Kasumi-1 (cell line): ENCODE results near the gene USP48.

Experiments
- DNase-seq, 2 experiments: peaks; one replicate each; lab custom pipeline; 2025; lab: John Stamatoyannopoulos, UW

Gene USP48

DNA sequence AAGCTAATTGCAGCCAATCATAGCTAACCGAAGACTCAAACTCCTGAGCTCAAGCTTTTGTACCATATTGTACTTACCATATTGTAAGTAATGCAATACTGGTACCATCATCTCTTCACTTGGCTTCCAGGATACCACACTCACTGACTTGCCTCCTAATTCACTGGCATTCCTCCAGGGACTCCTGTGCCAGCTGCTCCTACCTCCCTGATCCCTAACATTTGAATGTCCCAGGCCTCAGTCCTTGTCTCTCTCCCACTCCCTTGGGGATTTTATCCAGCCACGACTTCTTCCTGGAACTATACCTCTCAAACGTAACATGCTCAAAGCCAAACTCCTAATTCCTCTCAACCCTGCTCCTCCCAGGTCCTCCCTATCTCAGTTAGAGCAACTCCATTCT lies 33.8 kb downstream of the USP48 start:
- no peak for DNase-seq

DNA sequence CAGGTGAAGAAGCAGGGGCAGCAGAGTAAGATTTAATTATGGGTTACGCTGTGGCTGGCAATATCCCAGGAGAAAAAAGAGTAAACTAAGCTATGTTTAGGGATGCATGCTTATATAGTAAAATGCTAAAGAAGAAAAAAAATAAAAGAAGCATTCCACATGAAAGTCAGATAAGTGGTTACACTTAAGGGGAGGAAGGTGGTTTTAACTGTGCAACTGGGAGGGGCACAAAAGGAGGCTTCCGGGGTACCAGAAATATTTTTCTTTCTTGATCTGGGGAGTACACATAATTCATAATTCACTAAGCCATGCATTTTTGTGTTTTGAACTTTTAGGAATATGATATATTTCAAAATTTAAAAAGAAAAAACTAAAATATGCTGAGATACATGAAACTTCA lies 39.5 kb downstream of the USP48 start:
- no peak for DNase-seq

DNA sequence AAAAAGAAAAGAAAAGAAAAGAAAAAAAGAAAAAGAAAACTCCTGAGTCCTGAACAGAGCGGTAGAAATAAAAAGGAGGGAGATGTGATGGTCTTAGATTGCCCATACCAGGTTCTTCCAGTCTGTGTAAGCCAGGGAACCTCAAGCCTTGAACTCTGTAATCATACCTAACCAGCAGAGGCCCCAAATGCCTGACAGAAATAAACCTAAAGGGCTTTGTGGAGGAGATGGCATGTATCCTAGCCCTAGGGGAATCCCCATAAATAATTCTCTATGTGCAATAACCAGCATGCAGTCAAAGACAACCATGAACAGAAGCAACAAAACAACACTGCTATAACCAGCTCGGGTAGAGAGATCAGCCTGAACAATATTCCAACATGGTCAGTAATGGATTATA lies 40.4 kb downstream of the USP48 start:
- DNase-seq, result no peak

DNA sequence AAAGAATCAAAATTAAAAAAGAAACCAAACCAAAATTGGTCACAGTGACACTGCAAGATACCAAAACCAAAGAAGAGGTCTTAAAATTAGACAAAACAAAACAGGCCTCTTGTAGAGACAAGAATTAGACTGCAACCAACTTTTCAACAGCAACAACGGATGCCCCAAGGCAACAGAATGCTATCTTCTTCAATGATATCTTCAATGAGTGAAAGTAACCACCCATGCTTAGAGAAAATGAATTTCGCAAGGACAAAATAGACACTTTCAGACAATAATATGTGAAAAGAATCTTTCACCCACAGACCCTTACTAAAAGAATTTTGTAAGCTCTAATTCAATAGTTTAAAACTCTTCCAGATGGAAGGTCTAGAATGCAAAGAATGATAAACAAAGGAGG lies 41.7 kb downstream of the USP48 start:
- no peak for DNase-seq

DNA sequence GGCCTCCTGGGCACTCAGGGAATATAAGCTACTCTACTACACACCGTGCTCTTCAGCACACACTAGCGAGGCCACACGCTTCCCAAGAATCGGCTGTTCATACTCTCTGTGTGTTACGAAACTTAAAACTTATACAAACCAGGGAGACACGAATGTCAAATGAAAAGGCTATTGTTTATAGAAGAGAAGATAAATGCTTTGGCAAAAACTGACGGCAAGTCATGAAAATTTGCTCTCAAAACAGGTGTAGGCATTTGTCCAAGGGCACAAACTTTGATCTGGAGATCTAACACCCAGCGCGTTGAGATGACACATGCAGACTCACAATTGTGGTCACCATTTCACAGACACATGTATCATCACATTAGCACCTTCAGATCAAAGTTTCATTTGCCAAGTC lies 46.1 kb downstream of the USP48 start:
- DNase-seq, result no peak

DNA sequence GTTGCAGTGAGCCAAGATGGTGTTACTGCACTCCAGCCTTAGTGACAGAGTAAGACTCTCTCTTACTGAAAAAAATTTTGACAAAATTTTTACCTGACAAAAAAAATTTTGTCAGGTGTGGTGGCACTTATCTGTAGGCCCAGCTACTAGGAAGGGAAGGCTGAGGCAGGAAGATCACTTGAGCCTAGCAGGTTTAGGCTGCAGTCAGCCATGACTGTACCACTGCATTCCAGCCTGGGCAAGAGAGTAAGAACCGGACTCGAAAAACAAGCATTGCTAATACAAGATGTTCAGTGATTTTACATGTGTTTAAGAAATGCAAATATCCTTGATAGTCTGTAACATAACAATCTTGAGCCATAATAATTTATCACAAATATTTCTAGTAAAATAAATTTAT lies 46.9 kb downstream of the USP48 start:
- DNase-seq, result no peak

DNA sequence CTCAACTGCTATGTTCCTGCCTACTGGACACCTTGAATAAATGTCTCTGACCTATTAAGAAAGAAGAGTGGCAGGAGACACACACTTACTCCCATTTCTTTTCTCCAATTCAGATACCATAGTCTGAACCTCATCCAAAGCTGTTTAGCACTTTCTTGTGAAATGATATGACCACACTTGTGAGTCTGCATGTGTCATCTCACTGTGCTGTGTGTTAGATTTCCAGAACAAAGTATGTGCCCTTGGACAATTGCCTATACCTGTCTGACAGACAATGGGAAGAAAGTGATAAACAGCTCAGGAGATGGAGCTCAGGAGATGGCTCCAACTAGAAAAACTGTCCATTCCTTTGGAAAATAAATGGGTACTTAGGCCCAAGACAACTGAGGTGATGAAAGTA lies 48.4 kb downstream of the USP48 start:
- no peak for DNase-seq

DNA sequence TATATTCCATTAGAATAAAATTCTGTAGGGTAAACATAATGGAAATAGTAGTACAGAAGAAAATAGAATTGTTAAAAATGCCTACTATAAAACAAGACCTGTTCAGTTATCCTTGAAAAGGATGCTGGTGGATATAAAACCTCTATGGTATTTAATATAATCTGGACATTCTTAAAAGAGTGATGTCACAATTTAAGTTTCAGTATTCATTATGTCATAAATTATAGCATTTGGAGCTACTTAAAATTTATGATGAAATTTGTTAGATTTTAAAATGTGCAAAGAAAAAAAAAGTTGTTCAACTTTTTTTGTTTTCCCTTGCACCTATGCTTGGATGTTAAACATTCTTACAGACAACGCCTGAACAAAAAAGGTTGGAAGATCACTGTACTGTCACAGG lies 50.3 kb downstream of the USP48 start:
- no peak for DNase-seq

DNA sequence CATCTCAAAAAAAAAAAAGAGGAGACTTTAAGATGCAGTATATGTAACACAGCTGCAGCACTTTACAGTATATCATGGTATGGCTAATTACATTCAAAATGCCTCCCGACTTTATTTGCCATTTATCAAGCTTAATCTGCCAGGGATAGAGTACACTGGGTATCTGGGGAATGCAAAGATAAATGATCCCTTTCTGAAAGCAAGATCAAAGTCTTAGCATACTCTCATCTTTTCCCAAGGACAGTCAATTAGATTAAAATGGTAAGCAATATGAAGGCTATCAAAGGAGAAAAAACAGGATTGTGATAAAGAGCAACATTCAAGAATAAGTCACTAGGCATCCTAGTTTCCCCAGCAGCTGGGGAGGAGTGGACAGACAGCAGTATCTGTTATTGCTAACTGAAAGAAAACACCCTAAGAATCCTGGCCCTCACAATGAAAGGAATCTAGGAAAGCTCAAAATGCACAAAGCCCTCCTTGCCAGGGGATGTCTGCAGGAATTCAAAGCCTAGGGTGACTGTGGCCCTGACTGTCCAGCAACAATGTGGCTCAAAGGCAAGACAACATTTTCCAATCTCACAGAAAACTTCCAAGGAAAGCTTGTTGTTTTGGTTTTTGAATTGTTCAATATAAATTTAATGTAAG lies 57.1 kb downstream of the USP48 start:
- no peak for DNase-seq

DNA sequence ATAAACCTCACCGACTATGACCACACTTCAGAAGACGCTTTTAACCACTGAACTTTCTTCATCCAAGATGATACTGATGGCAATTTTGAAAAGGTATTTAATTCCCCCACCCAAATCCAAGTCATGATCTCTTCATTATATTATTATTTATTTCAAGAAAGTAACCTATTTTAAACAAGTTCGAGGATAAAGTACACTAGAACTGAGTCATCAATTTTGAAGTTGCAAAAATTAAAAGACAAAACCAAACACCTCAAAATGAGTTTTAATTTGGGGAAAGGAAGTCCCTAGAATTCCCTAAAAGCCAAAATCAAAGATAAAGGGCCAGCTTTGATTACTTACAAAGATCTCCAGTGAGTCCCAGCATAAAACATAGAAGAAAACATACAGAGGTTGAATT lies 58.4 kb downstream of the USP48 start:
- DNase-seq, result no peak

DNA sequence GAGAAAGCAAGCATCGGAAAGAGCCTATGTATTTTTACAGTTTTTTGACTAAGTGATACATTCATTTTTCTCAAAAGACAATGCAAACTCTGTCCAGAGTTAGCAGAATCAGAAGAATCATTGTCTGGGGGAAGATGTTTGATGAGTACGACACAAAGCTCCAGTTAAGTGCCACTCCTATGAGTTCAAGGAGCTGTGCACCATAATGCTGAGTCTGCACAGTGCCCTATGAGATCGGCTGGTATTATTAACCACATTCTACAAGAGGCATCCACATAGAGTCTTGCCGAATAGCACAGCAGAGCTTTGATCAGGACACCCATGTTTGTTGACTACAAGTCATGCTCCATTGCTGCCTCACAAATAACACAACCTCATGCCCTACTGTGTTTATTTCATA lies 58.9 kb downstream of the USP48 start:
- no peak for DNase-seq

DNA sequence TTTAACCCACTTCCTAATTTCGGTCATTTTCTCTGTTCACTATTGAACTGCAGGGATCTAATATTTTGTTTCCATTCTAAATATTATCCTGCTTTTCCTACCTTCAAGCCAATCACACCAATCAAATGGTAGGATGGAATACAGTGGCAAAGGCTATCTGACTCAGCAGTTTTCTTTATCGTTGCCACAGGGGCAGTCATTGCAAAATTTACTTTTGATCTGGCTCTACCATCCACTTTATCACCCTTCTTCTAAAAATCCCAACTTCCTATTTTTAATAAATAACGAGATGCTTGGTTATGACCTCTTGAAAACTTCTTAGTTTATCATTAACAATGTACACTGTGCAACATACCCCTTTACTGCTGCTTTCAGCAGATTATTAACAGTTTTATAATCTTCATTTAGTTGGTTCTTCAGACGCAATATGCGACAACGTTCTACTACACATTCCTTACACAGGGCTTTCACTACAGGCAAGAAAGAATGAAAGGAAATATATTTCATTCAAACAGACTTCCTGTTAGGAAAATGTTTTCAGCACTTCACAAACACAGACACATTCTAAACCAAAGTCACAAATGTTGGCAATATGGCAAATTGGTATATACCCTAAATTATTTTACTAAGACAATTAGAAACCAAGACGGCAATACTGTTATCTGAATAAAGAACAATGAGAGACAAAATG lies 61.5 kb downstream of the USP48 start:
- DNase-seq, result no peak

DNA sequence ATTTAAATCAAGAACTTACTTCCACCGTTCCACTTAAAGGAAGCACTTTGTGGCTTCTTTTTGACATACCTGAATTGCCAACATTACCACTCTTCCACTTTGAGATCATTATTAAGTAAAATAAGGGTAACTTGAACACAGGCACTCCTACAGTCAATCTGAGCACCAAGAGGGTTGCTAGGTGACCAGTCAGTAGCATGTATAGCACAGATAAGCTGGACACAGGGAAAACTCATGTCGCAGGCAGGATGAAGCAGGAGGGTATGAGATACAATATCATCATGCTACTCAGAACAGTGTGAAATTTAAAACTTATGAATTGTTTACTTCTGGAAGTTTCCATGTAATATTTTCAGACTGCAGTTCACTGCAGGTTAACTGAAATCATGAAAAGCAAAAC lies 66.8 kb downstream of the USP48 start:
- no peak for DNase-seq

DNA sequence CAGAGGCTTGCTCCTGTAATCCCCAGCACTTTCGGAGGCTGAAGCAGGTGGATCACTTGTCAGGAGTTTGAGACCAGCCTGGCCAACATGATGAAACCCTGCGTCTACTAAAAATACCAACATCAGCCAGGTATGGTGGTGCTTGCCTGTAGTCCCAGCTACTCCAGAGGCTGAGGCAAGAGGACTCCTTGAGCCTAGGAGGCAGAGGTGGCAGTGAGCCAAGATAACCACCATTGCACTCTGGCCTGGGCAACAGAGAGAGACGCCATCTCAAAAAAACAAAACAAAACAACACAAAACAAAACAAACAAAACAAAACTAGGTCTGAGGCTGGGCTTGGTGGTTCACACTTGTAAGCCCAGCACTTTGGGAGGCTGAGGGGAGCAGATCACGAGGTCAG lies 75.1 kb downstream of the USP48 start:
- no peak for DNase-seq

DNA sequence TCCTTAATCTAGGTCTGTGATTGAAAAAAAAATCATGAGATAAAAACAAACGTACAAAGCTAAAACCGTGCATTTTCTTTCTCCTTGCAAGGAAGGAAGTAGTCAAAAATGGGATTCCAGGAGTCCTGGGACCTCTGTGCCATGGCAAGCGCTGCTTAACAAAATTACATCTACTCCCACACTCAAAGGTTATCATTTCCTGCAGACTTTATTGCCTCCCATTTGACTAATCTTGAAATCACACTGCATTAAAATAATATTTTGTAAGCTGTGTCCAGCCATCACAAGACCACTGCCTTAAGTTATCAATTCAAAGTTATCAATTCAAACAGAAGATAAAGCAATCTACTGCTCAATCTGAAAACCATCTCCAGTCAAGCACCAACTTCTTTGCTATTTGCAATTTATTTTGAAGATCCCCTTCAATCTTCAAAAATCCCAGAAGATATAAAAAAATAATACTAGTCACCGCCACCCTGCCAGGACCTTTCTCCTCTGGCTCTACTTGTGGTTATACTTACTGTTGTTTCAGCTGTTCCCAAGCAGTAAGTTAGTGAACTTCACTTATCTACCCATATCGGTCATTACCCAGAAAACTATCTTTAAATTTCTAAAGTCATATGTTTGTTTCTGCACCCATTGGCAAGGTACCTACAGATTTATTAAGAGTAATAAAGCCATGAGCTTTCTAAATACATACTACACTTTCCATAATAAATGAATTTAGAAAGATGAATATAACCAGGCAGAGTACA lies 75.7 kb downstream of the USP48 start:
- no peak for DNase-seq

DNA sequence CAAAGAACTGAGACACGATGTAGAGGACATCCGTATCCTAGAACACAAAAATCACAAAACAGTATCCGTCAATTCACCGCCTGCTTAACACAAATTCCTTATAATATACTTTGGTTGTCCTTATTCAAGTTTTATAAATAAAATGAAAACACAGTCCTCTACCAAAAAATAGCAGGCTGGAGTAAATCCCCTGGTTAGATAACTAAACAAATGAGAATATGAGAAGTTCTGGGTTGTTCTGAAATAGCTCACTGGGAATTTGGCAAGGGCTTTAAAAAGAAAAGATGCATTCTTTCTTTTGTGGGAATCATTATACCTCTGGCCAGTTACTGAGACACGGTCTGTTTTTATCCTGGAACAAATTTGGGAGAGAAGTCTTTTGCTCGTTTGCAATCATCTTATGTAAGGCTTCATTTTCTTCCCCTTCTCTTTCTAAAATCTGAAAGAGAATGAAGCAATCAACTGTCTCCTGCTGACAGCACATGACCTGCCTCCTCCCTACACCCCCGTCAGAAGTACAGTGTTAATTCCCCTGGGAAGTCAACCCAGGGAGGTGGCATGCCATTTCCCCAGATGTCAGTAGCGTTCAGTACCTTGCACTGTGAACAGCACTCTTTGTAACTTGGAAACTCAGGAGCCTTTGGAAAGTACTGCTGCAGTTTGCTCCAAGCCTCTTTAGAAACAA lies 76.7 kb downstream of the USP48 start:
- DNase-seq, result peak; percentile 16 to 36

DNA sequence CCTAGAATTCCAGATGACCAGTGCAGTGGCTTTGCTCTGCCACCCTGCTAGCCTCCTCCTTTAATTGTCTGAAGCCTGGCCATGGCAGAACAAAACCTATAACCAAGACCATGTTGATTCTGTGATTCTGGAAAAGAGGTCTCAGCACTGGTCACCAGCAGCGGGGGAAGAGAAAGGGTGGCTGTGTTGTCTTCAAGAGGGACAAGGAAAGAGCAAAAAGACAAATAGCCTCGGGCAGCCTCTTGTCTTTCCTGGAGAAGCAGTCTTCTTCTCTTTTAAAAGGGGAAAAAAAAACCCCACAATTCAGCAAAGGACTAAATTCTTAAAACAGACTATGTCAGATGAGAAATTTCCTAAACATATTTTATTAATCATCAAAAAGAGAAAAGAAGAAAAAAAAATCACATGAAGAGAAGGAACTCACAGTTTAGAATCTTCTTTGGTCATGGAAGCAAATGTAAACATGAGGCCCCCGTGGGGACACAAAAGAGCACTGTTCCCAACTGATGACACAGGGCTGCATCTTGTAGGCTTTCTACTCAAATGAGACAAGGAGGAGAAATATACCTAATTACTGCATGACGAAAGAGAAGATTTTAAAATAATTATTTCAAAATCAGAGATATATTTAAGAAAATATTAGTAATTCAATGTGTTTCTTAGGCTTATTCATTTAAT lies 77.5 kb downstream of the USP48 start:
- DNase-seq, result no peak

DNA sequence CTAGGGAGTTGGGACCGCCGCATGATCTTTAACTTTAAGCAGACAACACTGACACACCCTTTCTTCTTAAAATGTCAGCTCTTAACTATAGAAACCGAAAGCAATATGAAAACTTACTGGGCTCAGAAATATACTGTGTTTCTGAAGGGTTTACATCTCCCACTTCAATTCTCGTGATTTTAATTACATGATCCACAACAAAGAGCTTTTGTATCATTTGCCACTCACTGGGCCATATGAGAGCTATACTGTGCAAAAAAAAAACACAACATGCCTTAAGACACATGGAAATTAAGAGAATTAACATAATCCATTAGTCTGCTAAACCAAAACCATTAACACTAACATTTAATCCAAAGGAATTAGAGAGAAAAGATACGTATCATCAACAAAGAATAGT lies 78.8 kb downstream of the USP48 start:
- DNase-seq, result no peak

DNA sequence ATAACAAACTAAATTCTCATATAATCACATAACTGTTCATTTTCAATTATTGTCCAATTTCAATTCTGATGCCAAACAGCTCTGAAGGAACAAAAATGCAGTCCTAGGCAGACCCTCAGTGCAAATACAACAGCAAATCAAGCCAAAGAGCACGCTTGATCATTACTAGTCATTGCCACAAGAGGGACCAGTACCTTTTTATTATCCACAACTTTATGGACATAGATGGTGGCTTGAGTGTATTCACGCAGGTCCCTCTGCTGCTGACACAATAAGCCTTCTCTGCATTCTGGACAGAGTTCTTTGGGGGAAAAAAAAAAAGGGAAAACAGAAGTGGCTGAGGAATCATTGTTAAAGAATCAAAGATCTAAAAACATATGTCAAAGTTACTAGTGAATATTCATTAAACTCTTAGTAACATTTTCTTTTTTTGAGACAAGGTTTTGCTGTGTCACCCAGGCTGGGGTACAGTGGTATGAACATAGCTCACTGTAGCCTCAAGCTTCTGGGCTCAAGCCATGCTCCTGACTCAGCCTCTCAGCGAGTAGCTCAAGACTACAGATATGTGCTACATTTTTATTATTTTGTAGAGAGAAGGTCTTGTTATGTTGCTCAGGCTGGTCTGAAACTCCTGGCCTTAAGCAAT lies 79.5 kb downstream of the USP48 start:
- DNase-seq, result peak; percentile 47 to 80

DNA sequence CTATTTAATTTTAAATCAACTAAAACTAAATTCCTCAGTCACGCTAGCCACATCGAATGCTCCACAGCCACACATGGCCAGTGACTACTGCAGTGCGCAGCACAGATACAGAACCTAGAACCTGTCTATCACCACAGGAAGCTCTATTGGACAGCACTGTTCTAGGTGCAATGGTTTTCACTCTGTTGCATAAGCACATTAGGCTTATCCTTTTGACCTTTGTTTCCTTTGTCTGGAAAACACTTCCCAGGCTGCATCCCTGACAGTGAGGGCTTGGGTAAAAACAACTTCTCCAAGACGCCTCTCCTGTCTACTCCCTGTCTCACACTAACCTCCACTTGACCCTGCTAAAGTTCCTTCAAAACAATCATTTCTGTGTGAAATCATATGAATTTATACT lies 80.2 kb downstream of the USP48 start:
- DNase-seq, result no peak

DNA sequence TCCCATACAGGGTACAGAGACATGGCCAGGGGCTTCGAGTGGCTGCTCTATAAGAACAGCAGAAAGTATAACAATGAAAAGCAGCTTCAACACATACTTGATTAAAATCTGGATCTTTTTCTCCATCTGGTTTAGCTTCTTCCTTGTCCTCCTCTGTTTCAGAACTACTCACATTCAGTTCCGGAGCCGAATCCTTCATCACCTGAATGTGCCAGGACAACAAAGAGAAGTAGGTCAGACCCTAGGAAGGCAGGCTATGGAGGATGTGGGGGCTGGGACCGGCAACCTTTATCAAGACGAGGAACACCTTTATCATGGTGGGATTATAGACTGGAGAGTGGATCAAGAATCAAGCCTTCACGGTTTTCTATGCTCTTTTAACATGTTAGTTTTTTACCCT lies 81.5 kb downstream of the USP48 start:
- no peak for DNase-seq

DNA sequence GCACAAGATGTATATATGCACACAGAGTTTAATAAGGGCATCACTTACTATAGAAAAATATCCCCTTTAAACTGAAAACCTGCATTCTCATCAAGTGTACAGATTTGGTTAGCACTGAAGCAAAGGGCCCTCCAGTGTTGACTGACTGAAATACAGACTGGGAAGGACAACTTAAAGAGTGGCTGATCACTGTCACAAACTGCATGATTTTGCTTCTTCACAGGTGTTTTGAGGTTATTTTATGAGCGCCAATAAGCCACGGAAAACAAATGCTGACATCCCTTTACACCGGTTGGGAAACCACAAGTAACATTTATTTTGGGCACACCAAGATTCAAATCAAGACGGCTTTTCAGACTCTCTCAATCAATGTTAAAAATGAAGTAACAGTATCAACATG lies 82.9 kb downstream of the USP48 start:
- DNase-seq, result peak in 1 of 2 experiments; percentile 3
